Central memory CD8-positive, alpha-beta T cell (primary cell): ENCODE results near the gene ARL4C.

Experiments used
- ATAC-seq: fragments of 150-1000 bp; cut with Tn5 transposase; replicated peaks from 2 replicates; pipeline ENCODE4 v1.10.0; 2022; ENCODE audit warnings: mild to moderate bottlenecking, moderate FRiP score, moderate number of reproducible peaks; ENCODE audit not compliant: poor library complexity, severe bottlenecking; ENCODE audit errors: extremely low read depth
- DNase-seq, 2 donors: peaks; one replicate each; pipeline ENCODE4 v3.0.0; 2021; ENCODE audit warnings: low spot score in 2 of 2
- H3K27ac Mint-ChIP-seq: one replicate; pipeline ENCODE4 v1.8.0; 2022; ENCODE audit warnings: low read depth, mild to moderate bottlenecking, moderate library complexity, mixed read lengths
- H3K27me3 Mint-ChIP-seq: one replicate; pipeline ENCODE4 v1.8.0; 2022; ENCODE audit warnings: mixed read lengths
- H3K36me3 Mint-ChIP-seq: one replicate; pipeline ENCODE4 v1.8.0; 2022; ENCODE audit warnings: mild to moderate bottlenecking, moderate library complexity, mixed read lengths; ENCODE audit not compliant: insufficient read depth
- H3K4me1 Mint-ChIP-seq: one replicate; pipeline ENCODE4 v1.8.0; 2022; ENCODE audit warnings: mixed read lengths
- H3K4me3 Mint-ChIP-seq: one replicate; pipeline ENCODE4 v1.8.0; 2022; ENCODE audit warnings: mild to moderate bottlenecking, moderate library complexity, mixed read lengths
- H3K9me3 Mint-ChIP-seq: one replicate; pipeline ENCODE4 v1.8.0; 2022; ENCODE audit warnings: mixed read lengths

ARL4C gene

GRCh38 chr2:234447189-234447588 is 49.7 kb downstream of the ARL4C start:
- Mint-ChIP-seq H3K27ac (peak overlapping the region; percentile 98), H3K36me3 (peaks cover 17% of the 10 kb centered on the region), H3K27me3 (no peaks in the 10 kb centered on the region), H3K4me1 (peaks cover 75% of the 10 kb centered on the region), H3K9me3 (no peaks in the 10 kb centered on the region), H3K4me3 (peak overlapping the region; percentile 64)
- DNase-seq (no peak), ATAC-seq (no peak)

- H3K27me3 Mint-ChIP-seq: no peaks in the 10 kb centered on the region
- no peaks in the 10 kb centered on the region for H3K9me3 Mint-ChIP-seq
- DNase-seq (peak; percentile 62 to 87), ATAC-seq (peak; percentile 96)
- peak overlapping the region; percentile 64 for H3K4me3 Mint-ChIP-seq
- H3K27ac Mint-ChIP-seq: peak overlapping the region; percentile 98
- H3K4me1 Mint-ChIP-seq: peaks cover 73% of the 10 kb centered on the region
- H3K36me3 Mint-ChIP-seq: peaks cover 14% of the 10 kb centered on the region
These were observed 50.3 kb downstream of the ARL4C start for GRCh38 chr2:234446404-234447076.

GRCh38 chr2:234444893-234445292 is 52.0 kb downstream of the ARL4C start:
- DNase-seq (peak in 1 of 2 donors; percentile 56), ATAC-seq (peak; percentile 27)
- peak overlapping the region; percentile 69 for H3K4me3 Mint-ChIP-seq
- no peaks in the 10 kb centered on the region for H3K9me3 Mint-ChIP-seq
- peaks cover 11% of the 10 kb centered on the region for H3K36me3 Mint-ChIP-seq
- H3K27me3 Mint-ChIP-seq: no peaks in the 10 kb centered on the region
- H3K4me1 Mint-ChIP-seq: peaks cover 72% of the 10 kb centered on the region
- H3K27ac Mint-ChIP-seq: peak overlapping the region; percentile 98

- H3K4me1 Mint-ChIP-seq: peaks cover 76% of the 10 kb centered on the region
- DNase-seq (no peak), ATAC-seq (no peak)
- peak overlapping the region; percentile 98 for H3K27ac Mint-ChIP-seq
- no peaks in the 10 kb centered on the region for H3K27me3 Mint-ChIP-seq
- H3K4me3 Mint-ChIP-seq: peak overlapping the region; percentile 69
- no peaks in the 10 kb centered on the region for H3K9me3 Mint-ChIP-seq
- peaks cover 11% of the 10 kb centered on the region for H3K36me3 Mint-ChIP-seq
These were observed 52.6 kb downstream of the ARL4C start for GRCh38 chr2:234444242-234444730.
